HG03095 (cell line): Measurements from ENCODE around the gene LSMEM2.
"Not testable (repeated sequence)": the region's sequence is repeated elsewhere in the genome, so short reads cannot be mapped to it uniquely, and the experiment has no call there.

Experiments
- ATAC-seq: cut with Tn5 transposase; IDR thresholded peaks from one replicate; pipeline ENCODE4 v1.9.1; 2021; ENCODE audit warnings: moderate library complexity; ENCODE audit not compliant: unreplicated experiment

LSMEM2 gene

DNA sequence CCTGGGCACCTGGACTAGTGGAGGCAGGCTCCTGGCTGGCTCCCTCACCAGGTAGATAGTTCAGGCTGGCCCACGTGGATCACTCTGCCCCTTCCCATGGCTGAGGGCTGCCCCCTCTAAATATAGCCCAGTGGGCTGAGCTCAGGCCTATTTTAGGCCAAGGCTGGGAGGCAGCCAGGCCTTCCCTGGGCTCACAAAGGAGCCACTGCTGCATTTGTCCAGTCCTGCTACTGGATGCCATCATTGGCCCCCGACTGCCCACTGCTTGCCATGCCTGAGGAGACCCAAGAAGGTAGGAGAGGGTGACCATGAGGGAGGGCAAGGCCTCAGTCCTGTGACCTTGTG, at the start of gene LSMEM2:
TSS of gene LSMEM2 (plus strand) at position 208 of the 345 bp plus-strand sequence. CDS start at position 235, 27 bp downstream.
- ATAC-seq: no peak

DNA sequence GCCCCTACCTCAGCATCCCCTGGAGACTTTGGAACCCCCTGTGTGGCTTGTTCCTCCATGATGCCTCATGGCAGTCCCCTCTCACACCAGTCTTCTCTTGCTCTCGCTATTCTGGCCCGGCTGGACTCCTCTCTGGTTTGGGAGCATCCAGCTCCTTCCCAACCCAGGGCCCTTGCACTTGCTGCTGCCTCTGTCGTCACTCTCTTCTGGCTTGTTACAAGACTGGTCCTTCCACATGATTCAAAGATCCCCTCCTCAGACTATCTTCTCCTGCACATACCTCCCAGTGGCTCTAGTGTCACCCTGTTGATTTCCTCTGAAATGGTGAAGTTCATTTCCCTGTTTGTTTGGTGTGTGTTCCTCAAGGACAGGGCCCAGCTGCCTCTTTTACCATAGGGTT, 49.4 kb upstream of the LSMEM2 start:
- ATAC-seq: no peak

DNA sequence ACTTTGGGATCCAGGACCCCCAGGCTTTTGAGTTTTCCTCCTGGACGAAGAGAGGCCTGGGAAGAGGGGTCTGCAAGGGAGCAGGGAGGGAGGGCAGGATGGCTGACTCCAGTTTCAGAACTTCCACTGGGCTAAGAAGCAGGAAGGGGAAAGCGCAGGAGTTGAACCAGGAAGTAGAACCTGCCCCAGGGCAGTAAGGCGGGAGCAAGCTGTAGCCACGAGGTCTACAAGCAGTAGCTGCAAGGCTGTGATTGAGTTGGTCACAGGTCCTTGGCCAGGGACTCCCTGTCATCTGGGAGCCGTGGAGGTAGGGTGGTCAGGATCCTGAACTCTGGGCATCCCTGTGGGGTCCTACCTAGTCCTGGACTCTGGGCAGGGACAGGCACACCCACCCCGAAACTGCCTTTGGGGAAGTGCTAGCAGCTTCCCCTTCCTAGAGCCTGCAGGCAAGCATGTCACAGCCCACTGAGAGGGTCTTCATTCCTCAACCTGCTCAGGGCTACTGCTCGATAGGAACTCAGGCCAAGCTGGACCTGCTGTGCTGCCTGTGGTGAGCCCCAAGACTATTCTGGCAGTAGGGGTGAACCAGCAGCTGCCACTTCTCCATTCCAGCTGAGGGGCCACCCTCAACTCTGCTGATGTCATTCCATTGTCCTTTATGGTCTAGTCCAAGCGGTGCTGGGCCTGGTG, 48.6 kb upstream of the LSMEM2 start:
- no peak for ATAC-seq

GRCh38 chr3:50230794-50231125, 48.1 kb upstream of the LSMEM2 start:
- no peak for ATAC-seq

DNA sequence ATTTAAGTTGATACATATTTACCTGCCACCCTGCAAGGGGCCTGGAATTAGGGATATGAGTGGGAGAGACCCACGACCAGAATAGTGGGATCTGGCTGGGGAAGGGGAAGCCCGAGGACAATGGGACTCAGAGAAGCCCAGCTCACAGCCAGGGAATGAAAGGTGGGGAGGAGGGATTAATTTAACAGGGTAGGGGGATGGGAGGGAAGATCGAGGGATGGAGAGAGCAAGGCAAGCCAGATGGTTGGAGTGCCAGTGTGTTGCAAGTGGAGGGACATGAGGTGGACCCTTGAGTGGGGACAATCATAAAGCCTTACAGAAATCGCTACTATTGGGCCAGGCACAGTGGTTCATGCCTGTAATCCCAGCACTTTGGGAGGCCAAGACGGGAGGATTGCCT, 47.3 kb upstream of the LSMEM2 start:
- no peak for ATAC-seq

GRCh38 chr3:50232303-50232702, 46.6 kb upstream of the LSMEM2 start:
- no peak for ATAC-seq

GRCh38 chr3:50233176-50233575, 45.7 kb upstream of the LSMEM2 start:
- no peak for ATAC-seq

DNA sequence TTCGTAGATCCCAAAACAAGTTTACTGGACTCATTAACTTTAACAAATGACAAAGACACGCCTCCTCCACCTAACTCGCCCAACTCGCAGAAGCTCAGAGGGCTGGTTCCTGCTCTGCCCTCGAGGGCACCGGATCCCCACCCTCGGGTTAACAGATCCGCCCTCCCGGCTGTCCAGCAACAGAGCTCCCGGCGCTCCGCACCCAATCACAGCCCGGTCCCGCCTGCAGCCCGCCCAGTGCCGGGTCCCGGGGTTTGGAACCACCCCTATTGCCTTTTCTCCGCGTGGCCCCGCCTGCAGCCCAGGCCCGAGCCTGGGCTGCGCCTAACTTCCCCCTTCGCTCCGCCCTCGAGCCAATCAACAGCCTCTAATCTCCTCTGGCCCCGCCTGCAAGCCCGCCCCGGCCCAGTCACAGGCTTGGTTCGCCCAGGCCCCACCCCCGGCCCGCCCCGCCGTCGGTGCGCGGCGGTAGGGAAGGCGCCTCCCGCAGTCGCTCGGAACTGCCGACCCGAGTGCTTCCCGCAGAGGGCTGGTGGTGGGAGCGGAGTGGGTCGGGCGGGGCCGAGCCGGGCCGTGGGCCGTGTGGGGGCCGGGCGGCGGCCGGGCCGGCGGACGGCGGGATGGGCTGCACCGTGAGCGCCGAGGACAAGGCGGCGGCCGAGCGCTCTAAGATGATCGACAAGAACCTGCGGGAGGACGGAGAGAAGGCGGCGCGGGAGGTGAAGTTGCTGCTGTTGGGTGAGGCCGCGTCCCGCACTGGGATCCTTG, 43.0 kb upstream of the LSMEM2 start, which contains the start of gene GNAI2:
TSS of gene GNAI2 (plus strand) at position 489 of the 768 bp plus-strand sequence. CDS start at position 621, 132 bp downstream.
- ATAC-seq: peak; percentile 88

GRCh38 chr3:50236484-50237132, 42.3 kb upstream of the LSMEM2 start:
- no peak for ATAC-seq

- no peak for ATAC-seq
Measured at GRCh38 chr3:50237133-50237651, 41.7 kb upstream of the LSMEM2 start.

DNA sequence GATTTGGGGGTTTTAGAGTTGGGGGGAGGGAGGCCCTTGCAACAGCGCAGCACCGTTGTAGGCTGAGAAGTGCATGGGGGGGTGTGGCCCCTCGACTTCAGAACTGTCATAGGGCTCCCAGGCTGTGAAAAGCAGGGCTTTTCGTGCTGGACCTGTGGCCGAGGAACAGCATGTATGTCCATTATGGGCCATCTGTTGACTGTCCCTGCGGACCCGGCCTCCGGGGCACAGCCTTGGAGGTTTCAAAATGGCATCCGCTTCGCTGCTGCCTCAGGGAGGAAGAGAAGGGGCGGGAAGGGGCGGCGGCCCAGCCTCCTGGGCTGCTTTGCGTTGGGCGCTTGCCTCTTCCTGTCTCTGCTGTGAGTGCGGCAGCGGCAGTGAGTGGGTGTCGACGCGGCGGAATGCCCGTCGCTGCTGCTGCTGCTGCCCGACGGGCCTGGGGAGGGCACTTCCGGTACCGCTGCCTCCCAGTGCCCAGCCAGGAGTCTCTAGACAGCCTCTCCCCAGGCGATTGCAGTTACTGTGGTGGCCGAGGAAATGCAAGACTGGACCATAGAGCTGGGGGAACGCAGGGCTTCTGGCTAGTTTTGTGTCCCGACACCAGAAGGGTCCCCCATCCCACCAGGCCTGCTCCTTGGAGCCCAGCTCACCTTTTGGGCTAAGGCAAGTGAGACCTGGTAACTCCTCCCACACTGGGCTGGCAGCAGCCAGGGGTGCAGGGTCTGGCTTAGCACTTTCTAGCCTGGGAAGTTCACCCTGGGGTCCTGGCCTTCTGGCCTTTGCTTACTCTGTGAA, 40.9 kb upstream of the LSMEM2 start:
- peak; percentile 23 for ATAC-seq

- no peak for ATAC-seq
Measured at GRCh38 chr3:50238549-50239026, 40.3 kb upstream of the LSMEM2 start.

- ATAC-seq: no peak
Measured at GRCh38 chr3:50239649-50240048, 39.2 kb upstream of the LSMEM2 start.

DNA sequence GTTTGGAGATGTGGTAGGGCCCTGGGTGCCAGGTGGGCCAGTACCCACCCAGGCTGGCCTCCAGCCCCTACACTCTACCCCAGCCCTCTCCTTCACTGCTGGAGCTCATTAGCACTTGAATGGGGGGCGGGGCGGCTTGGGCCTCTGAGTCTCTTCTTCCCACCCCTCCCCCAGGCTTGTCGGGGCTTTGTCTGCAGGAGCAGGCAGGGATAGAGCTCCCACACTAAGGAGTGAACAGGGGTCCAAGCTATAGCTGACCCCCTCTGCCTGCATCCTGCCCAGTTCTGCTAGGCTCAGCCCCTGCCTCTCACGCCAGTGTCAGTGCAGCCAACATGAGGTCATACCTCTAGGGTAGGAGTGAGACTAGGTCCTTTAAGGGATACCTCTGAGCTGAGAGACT, 37.7 kb upstream of the LSMEM2 start:
- ATAC-seq: no peak

DNA sequence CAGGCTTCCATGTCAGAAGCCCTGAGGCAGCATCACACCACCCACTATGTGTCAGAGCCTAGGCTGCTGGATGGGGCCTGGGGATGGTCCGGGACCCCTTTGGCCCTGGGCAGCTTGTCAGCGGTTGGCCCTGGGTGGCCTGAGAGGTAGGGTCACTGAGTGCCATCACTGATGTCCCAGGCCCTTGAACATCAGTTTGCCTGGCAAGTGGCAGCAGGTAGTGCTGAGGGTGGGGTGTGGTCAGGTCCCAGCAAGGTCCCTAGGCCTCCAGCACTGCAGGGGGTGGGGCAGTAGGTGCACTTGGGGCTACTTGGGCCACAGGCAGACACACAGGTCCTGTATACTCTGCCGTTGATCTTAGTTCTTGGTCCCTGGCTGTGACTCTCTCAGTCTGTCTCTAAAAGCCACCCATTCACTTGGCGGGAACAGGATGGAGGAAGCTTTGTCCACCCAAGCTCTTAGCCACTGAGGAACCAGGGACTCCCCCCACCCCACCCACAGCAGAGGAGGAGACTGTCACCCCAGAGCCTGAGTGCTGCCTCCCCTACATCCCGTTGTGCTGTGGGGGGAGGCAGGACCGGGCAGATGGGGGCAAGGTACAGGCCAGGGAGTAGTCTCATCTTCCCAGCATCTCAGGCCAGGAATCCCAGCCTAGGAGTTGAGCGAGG, 37.0 kb upstream of the LSMEM2 start:
- ATAC-seq: no peak

GRCh38 chr3:50242381-50242770, 36.5 kb upstream of the LSMEM2 start:
- ATAC-seq: no peak

GRCh38 chr3:50242851-50243542, 35.9 kb upstream of the LSMEM2 start:
- no peak for ATAC-seq

DNA sequence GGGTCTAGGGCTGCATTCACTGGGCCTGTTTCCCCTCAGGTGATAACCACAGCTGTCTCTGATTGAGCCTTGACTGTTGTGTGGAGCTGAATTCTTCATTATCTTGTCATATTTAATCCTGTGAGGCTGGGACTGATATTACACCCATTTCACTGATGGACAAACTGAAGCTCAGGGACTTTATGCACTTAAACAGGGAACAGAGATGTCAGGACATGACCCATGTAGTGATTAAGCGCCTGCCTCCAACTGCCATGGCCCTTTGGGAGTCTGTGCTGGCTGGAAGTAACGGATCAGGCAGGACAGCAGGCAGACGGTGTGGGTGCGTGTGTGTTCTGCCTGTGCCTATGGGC, 35.4 kb upstream of the LSMEM2 start:
- no peak for ATAC-seq

- not testable (repeated sequence) for ATAC-seq
Measured at GRCh38 chr3:50244813-50245212, 34.1 kb upstream of the LSMEM2 start.

DNA sequence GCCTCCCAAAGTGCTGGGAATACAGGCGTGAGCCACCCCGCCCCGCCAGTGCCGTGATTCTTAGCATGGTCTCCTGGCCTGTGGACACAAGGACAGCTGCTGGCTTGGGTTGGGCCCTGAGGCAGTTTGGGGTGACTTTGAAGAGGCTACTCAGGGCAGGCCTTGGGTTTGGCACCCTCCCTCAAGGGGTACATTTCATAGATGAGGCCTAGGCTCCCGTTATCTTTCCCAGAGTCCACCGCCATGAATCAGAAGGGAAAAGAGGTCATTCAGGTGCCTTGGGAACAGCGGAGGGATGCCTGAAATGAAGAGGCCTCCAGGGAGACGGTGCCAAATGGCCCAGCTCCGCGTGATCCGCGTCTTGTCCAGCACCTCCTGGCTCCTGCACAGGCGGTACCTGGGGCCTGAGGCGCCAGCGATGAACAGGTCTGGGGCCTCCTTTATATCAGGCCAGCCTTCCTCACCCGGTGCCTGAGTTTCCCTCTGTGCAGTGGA, 33.6 kb upstream of the LSMEM2 start:
- ATAC-seq: no peak
